GM19239 (cell line): ENCODE results near the gene HBB.
"Not testable (repeated sequence)": the region's sequence is repeated elsewhere in the genome, so short reads cannot be mapped to it uniquely, and the experiment has no call there.

Experiments
- DNase-seq: peaks from one replicate; pipeline ENCODE4 v3.0.0; 2011; ENCODE audit warnings: low spot score; ENCODE audit not compliant: insufficient read length
- FAIRE-seq: peaks from 2 replicates; lab custom pipeline; 2011; peaks lifted over from hg19 to GRCh38; lab: Jason Lieb, UNC

The HBB gene

DNA sequence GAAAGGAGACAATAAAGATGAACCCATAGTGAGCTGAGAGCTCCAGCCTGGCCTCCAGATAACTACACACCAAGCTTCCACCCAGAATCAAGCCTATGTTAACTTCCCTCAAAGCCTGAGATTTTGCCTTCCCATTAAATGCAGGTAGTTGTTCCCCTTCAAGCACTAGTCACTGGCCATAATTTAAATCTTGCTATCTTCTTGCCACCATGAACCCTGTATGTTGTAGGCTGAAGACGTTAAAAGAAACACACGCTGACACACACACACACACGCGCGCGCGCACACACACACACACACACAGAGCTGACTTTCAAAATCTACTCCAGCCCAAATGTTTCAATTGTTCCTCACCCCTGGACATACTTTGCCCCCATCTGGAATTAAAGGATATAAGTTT is 21.6 kb upstream of the HBB start:
- not testable (repeated sequence) for FAIRE-seq

GRCh38 chr11:5247472-5248192 is 20.8 kb upstream of the HBB start:
- FAIRE-seq = no peak
- DNase-seq = no peak

More for the DNA sequence above, 21.6 kb upstream of the HBB start:
- not testable (repeated sequence) for DNase-seq

GRCh38 chr11:5246772-5247471 is 20.1 kb upstream of the HBB start:
- FAIRE-seq (no peak), DNase-seq (no peak)

DNA sequence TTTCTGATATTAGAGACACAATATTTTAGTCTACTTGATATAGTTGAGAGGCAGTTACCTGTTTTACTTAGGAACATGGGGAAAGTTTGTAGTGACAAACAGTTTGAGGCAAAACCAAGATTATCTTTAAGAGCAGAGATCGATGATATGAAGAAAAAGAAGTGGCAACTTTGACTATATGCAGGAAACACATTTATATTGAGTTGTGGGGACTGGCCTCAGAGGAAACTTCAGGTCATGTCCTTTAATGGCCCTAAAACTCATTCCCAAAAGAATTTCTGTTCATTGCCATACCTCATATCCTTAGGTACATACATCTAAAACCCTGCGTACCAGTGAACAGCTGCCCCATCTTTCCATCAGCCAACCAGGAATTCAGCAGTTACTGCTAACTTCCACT is 18.3 kb upstream of the HBB start:
- FAIRE-seq = no peak
- DNase-seq = no peak

GRCh38 chr11:5243816-5244180 is 16.9 kb upstream of the HBB start:
- DNase-seq = no peak
- FAIRE-seq = no peak

GRCh38 chr11:5242933-5243815 is 16.3 kb upstream of the HBB start:
- no peak for FAIRE-seq
- DNase-seq = no peak

DNA sequence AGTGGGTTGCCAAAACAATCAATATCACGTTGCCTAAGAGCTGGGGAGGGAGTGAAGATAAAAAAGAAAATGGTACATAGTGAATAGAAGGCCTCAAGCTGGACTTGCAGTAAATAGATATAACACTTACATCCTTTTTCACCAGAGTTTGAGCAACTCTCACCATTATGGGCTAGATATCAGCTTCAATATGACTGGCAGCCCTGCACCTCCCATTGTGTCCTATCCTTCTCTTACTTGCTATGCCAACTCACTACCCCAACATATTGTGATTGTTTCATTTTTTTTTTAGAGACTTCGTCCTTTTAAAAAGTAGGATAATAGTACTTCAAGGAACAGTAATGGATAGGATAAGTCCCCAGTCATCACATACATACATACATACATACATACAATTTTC is 15.3 kb upstream of the HBB start:
- DNase-seq (no peak), FAIRE-seq (no peak)

DNA sequence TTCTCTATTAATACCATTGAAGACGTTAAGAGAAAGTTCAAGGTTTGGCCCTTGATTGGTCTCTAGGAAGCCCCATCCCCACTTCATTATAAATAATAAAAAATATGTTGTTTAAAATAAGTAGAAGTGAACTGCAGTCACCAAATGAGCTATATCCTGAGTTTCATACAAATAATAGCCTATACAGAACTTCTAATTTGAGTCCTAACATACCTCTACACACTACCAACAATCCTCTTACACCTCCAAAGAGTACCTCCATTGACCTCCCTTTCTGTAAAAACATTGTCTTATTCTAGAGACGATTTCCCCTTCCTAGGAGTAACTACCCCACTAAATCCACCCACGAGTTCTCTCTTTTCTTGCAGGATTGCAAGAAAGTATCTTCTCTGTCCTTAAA is 14.6 kb upstream of the HBB start:
- no peak for FAIRE-seq
- no peak for DNase-seq

DNA sequence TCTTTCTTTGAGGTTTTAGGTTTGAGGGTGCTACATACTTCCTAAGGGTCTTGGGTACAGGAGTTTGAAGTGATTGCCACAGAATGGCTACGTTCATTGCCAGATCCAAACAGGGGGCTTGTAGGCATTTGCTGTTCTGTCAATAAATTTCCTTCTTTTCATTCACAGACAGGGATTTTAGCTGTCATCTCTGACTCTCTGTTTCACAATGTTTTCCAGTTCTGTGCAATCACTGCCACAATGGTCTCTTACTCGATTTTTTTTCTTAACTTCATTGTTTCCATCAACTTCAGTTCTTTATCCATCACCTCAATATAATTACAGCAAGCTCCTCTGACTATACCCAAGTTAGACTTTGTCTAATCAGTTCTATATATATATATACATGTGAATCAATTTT is 13.6 kb upstream of the HBB start:
- no peak for DNase-seq
- FAIRE-seq = no peak

GRCh38 chr11:5240056-5240455 is 13.2 kb upstream of the HBB start:
- DNase-seq (no peak), FAIRE-seq (no peak)

DNA sequence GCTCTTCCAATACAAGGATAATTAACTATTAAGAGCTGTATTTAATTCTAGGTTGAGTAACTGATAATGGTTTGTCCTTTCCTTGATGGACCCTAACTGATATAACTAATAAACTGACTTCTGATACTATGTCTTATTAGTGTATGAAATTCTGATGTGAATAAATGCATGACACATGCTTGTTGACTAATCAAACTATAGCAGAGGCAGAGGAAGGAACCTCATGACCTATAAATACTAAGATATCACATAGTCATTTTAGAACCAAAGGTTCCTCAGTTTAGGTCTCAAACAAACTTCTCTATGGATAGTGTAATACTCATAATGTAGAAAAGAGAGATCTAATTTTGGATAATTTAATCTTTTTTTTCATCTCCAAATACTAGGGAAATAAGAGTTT is 12.2 kb upstream of the HBB start:
- FAIRE-seq (no peak), DNase-seq (no peak)

DNA sequence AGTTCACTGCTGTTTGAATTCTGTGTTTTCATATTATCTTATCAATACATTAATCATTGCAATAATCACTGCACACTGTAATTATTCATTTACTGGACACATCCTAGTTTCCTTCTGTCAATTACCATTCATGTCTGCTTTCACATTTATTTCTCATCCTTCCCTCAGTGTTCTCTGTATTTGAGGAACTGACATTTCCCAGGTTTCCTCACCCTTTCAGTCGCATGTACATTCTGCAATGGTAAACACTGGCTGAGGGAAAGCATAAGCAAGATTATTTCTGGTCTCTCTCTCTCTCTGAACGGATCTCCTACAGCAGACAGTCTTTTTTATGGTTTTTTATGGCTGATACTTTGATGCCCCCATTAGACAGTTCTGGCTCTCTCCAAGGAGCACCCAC is 11.6 kb upstream of the HBB start:
- DNase-seq (no peak), FAIRE-seq (no peak)

DNA sequence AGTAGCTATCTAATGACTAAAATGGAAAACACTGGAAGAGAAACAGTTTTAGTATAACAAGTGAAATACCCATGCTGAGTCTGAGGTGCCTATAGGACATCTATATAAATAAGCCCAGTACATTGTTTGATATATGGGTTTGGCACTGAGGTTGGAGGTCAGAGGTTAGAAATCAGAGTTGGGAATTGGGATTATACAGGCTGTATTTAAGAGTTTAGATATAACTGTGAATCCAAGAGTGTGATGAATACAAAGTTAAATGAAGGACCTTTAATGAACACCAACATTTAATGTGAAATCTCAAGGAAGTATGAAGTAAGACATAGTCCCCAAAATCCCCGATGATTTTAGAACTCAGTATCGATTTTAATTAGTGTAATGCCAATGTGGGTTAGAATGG is 10.5 kb upstream of the HBB start:
- FAIRE-seq = no peak

GRCh38 chr11:5235364-5236095 is 8.7 kb upstream of the HBB start:
- DNase-seq = no peak
- no peak for FAIRE-seq

More for the DNA sequence above, 10.5 kb upstream of the HBB start:
- no peak for DNase-seq

DNA sequence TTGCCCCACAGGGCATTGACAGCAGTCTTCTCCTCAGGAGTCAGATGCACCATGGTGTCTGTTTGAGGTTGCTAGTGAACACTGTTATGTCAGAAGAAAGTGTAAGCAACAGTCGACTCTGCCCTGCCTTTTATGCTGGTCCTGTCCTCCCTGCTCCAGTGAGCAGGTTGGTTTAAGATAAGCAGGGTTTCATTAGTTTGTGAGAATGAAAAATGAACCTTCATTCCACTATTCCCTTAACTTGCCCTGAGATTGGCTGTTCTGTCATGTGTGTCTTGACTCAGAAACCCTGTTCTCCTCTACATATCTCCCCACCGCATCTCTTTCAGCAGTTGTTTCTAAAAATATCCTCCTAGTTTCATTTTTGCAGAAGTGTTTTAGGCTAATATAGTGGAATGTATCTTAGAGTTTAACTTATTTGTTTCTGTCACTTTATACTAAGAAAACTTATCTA is 7.5 kb upstream of the HBB start, which contains the start of gene HBD:
TSS of gene HBD (minus strand) at position 103 of the 454 bp plus-strand sequence. CDS start at position 53, 50 bp downstream.
- FAIRE-seq (no peak), DNase-seq (peak; percentile 5)

DNA sequence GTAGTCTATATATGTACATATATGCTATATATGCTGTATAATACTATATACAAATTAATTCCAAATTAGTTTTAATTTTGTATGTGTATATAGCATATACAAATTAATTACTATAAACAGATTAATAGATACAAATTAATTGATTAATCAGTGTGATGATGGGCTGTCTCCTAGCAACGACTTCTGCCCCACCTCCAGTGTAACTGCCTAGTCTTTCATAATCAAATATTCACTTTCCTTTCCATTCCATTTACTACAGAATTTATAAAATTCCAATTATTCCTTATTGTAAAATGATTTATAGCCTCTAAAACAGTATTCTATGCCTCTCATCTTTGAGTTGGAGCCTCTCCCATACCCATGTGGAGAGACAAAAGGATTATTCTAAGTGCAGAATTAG is 6.4 kb upstream of the HBB start:
- no peak for DNase-seq
- FAIRE-seq = no peak

GRCh38 chr11:5232821-5233220 is 6.0 kb upstream of the HBB start:
- FAIRE-seq (no peak), DNase-seq (no peak)

GRCh38 chr11:5232176-5232575 is 5.3 kb upstream of the HBB start:
- FAIRE-seq (no peak), DNase-seq (no peak)

GRCh38 chr11:5231111-5231510 is 4.2 kb upstream of the HBB start:
- FAIRE-seq = no peak

GRCh38 chr11:5230266-5230665 is 3.4 kb upstream of the HBB start:
- DNase-seq = no peak
- no peak for FAIRE-seq

More at GRCh38 chr11:5231111-5231510, 4.2 kb upstream of the HBB start:
- DNase-seq = no peak
